GM12878 (cell line): ENCODE data around the gene COL24A1. TPM values are rescaled to one million over a fixed set of nuclear protein-coding genes. Genes with fewer than 3 reads are reported as not detected.

Source experiments
- ATAC-seq: fragments of 200-7000 bp; cut with Tn5 transposase; 3 replicates; pipeline ENCODE4 v1.9.1; 2020; ENCODE audit warnings: mild to moderate bottlenecking, moderate library complexity
- BruUV-seq: library from RNA; stranded (reverse); fragments of 400-500 nt; replicated peaks from 2 replicates; lab custom pipeline; 2021; lab: Mats Ljungman, UMichigan
- CTCF ChIA-PET: fragments of 300-600 bp; sonication (Branson Sonifier 250); formaldehyde crosslinking; extraction: SDS; loops from one replicate; lab custom pipeline; 2021; ENCODE audit warnings: inconsistent platforms; lab: Yijun Ruan, JAX
- POLR2A ChIA-PET: fragments of 350-600 bp; formaldehyde crosslinking; extraction: SDS; loops from one replicate; lab custom pipeline; 2021; ENCODE audit warnings: inconsistent platforms; lab: Charles Lee
- RAD21 ChIA-PET: fragments of 300-600 bp; sonication (Branson Sonifier 250); formaldehyde crosslinking; loops from one replicate; lab custom pipeline; 2023; ENCODE audit warnings: antibody characterized with exemption; ENCODE audit not compliant: unreplicated experiment; lab: Charles Lee
- SMC1A ChIA-PET: fragments of 300-600 bp; sonication (Branson Sonifier 250); formaldehyde crosslinking; loops from one replicate; lab custom pipeline; 2023; ENCODE audit not compliant: unreplicated experiment, uncharacterized antibody; lab: Charles Lee
- DNase-seq: peaks from one replicate; pipeline ENCODE4 v3.0.0-alpha.2; 2011; ENCODE audit warnings: low read depth, low spot score
- FAIRE-seq: peaks from 3 replicates; lab custom pipeline; 2011; peaks lifted over from hg19 to GRCh38; lab: Jason Lieb, UNC
- H2AFZ ChIP-seq: 2 replicates; pipeline ENCODE4 v1.6.0; 2011; ENCODE audit warnings: low read depth, low read length, control low read depth; ENCODE audit not compliant: control insufficient read depth
- H3K27ac ChIP-seq: 2 replicates; pipeline ENCODE4 v1.5.1; 2011; ENCODE audit warnings: control low read depth; ENCODE audit not compliant: control insufficient read depth, insufficient read depth
- H3K27me3 ChIP-seq, 2 experiments: replicated peaks in 1 of 2; 2 replicates each; pipeline versions ENCODE4 v1.6.0 to v1.6.1; 2011; ENCODE audit warnings: low read length in 1 of 2; ENCODE audit not compliant: control insufficient read depth in 2 of 2, insufficient read depth in 2 of 2
- H3K36me3 ChIP-seq, 2 experiments: 2 replicates each; pipeline ENCODE4 v1.5.1; 2011; ENCODE audit warnings: low read length in 1 of 2; ENCODE audit not compliant: control insufficient read depth in 2 of 2, insufficient read depth in 2 of 2
- H3K4me1 ChIP-seq: 2 replicates; pipeline ENCODE4 v1.6.1; 2011; ENCODE audit warnings: mild to moderate bottlenecking, low read length, moderate library complexity, mixed read lengths; ENCODE audit not compliant: control insufficient read depth, insufficient read depth
- H3K4me2 ChIP-seq: 2 replicates; pipeline ENCODE4 v1.6.0; 2011; ENCODE audit warnings: control low read depth; ENCODE audit not compliant: control insufficient read depth, insufficient read depth
- H3K4me3 ChIP-seq: fragments of 200-600 bp; sonication (generic); 2 replicates; pipeline ENCODE4 v1.5.1; 2016
- H3K79me2 ChIP-seq: 2 replicates; pipeline ENCODE4 v1.6.0; 2011; ENCODE audit warnings: low read length; ENCODE audit not compliant: control insufficient read depth, insufficient read depth
- H3K9ac ChIP-seq: 2 replicates; pipeline ENCODE4 v1.8.0; 2011; ENCODE audit warnings: low read length, control low read depth, mixed read lengths; ENCODE audit not compliant: control insufficient read depth, insufficient read depth
- H3K9me3 ChIP-seq: replicated peaks from 3 replicates; pipeline ENCODE4 v1.5.1; 2011; ENCODE audit warnings: mild to moderate bottlenecking, low read length; ENCODE audit not compliant: control insufficient read depth, insufficient read depth
- H4K20me1 ChIP-seq: 2 replicates; pipeline ENCODE4 v1.6.0; 2011; ENCODE audit not compliant: control insufficient read depth, insufficient read depth
- BACH1 ChIP-seq: fragments of 450-650 bp; IDR thresholded peaks from 2 replicates; pipeline ENCODE4 v1.6.1; 2017; ENCODE audit warnings: mild to moderate bottlenecking, borderline replicate concordance
- BCL11A ChIP-seq: IDR thresholded peaks from 2 replicates; pipeline ENCODE4 v1.6.1; 2011; ENCODE audit warnings: low read depth, low read length
- CEBPB ChIP-seq, 2 experiments: fragments of 150-350 bp in 1 of 2; IDR thresholded peaks; 2 replicates each; pipeline ENCODE4 v1.6.1; 2012 to 2014; ENCODE audit warnings: low read depth in 2 of 2, low read length in 2 of 2, borderline replicate concordance in 1 of 2, inconsistent platforms in 1 of 2
- IKZF1 ChIP-seq: fragments of 450-650 bp; conservative IDR thresholded peaks from 2 replicates; pipeline ENCODE4 v1.6.1; 2017; ENCODE audit warnings: antibody characterized with exemption, mild to moderate bottlenecking
- MYC ChIP-seq: IDR thresholded peaks from 2 replicates; pipeline ENCODE4 v1.6.1; 2011; ENCODE audit warnings: mild to moderate bottlenecking, low read length, moderate library complexity, inconsistent platforms; ENCODE audit not compliant: insufficient read depth, insufficient replicate concordance, insufficient read length, severe bottlenecking
- NR2C1 ChIP-seq: fragments of 450-650 bp; IDR thresholded peaks from 2 replicates; pipeline ENCODE4 v1.6.1; 2017; ENCODE audit warnings: antibody characterized with exemption, mild to moderate bottlenecking, moderate library complexity
- RCOR1 ChIP-seq: conservative IDR thresholded peaks from 2 replicates; pipeline ENCODE4 v1.6.1; 2012; ENCODE audit warnings: low read depth, low read length, improper control_type of control experiment
- SPI1 ChIP-seq: IDR thresholded peaks from 2 replicates; pipeline ENCODE4 v1.6.1; 2011; ENCODE audit warnings: low read depth, mild to moderate bottlenecking, low read length, moderate library complexity, borderline replicate concordance; ENCODE audit not compliant: insufficient read depth
- TARDBP ChIP-seq: IDR thresholded peaks from 2 replicates; pipeline ENCODE4 v1.6.1; 2016; ENCODE audit warnings: borderline replicate concordance
- ZBED1 ChIP-seq: IDR thresholded peaks from 2 replicates; pipeline ENCODE4 v1.6.1; 2016; ENCODE audit warnings: borderline replicate concordance
- ZNF217 ChIP-seq: fragments of 450-650 bp; IDR thresholded peaks from 2 replicates; pipeline ENCODE4 v1.6.1; 2017; ENCODE audit warnings: antibody characterized with exemption, mild to moderate bottlenecking
- ZZZ3 ChIP-seq: IDR thresholded peaks from 2 replicates; pipeline ENCODE4 v1.6.1; 2011; ENCODE audit warnings: low read depth; ENCODE audit not compliant: control insufficient read depth, insufficient read length
- WGBS: methylation state at CpG from one replicate; pipeline ENCODE4 v1.1.6; 2016; ENCODE audit warnings: low lambda C conversion rate; ENCODE audit not compliant: insufficient replicate concordance, insufficient coverage; ENCODE audit errors: missing lambda C conversion rate; 5-methylcytosine and 5-hydroxymethylcytosine counted together
- in situ Hi-C: fragments of 300-500 bp; cut with MboI; formaldehyde crosslinking; loops from 9 replicates; pipeline ENCODE4 v1.14.3; 2018; ENCODE audit warnings: mixed read lengths
- intact Hi-C: fragments of 100-400 bp; cut with micrococcal nuclease; formaldehyde crosslinking; loops from one replicate; pipeline ENCODE4 v1.14.2; 2022; ENCODE audit not compliant: unreplicated experiment
- polyA plus RNA-seq, 11 experiments: library from polyadenylated mRNA; depleted of rRNA in 4 of 11; unstranded in 6 of 11; stranded (reverse) in 5 of 11; fragments of >200 nt; fragmentation: Nextera tagmentation in 4 of 11; fragmentation: Illumina TruSeq in 1 of 11; extraction: Ambion mirVana in 4 of 11; extraction: Trizol in 1 of 11; gene quantifications; 1 replicate in 1 of 11; 2 replicates in 10 of 11; pipeline versions ENCODE4 v1.2.1 to v1.2.3, GENCODE V29; 2011 to 2016; ENCODE audit warnings: inconsistent platforms in 2 of 11, missing spikeins in 2 of 11, low read depth in 1 of 11
- total RNA-seq, 4 experiments: library from RNA; depleted of rRNA in 3 of 4; stranded (reverse); fragments of >200 nt in 3 of 4; fragmentation: Illumina TruSeq in 1 of 4; extraction: Trizol in 1 of 4; gene quantifications; 2 replicates each; pipeline versions ENCODE4 v1.2.1 to v1.2.3, GENCODE V29; 2013 to 2021
- TF ChIP-seq, protein P1 (sequence below): fragments of 450-650 bp; IDR thresholded peaks from 2 replicates; pipeline ENCODE4 v1.6.1; 2017; ENCODE audit warnings: borderline replicate concordance
- TF ChIP-seq, protein P2 (sequence below): fragments of 450-650 bp; IDR thresholded peaks from 2 replicates; pipeline ENCODE4 v1.6.1; 2017; ENCODE audit warnings: mild to moderate bottlenecking

COL24A1 gene
- total and polyA plus RNA-seq, 10 of the 15 experiments (the other 5 are each of a cell fraction or from before 2014, with no cell fraction given) = 0.19 to 4.1 (median 2.0) TPM

DNA sequence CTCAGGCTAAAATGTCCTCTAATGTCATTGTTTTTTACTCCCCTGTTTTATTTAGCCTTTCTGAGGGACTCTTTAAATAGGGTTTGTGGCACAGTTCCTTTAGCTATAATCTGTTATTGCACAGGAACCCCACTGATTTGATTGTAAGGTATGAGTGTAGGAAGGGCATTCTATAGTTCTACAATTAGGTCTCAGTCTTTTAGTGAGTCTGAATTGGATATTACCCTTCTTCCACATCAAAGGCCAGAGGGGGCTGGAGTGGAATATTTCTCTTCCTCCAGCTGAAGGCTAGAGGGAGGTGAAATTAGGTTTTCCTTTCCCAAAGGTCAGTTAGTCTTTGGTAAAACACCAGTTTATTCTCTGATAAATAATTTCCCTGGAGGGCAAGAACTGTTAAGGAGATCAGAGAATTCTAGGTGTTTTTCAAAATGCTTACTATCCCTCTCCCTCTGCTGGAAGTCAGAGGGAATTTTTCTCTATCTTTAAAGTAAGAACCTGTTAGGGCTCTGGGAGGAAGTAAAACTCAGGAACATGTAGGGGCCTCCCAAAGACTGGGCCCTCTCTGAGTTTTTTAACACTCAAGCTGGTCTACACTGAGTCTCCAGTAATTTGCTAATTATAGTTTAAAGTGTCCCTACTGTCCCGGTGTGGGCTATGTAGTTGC, 272.1 kb downstream of the COL24A1 start:
- ATAC-seq (no peak), DNase-seq (no peak), FAIRE-seq (no peak)
- SMC1A ChIA-PET = no interaction called here
- Histone ChIP-seq H3K9ac (no peak overlapping the region), H3K27ac (no peak overlapping the region), H3K36me3 (no peaks in the 10 kb centered on the region), H4K20me1 (no peaks in the 10 kb centered on the region), H3K4me2 (no peak overlapping the region), H2AFZ (no peak overlapping the region), H3K9me3 (no peaks in the 10 kb centered on the region), H3K79me2 (no peaks in the 10 kb centered on the region), H3K27me3 (no peaks in the 10 kb centered on the region), H3K4me1 (no peaks in the 10 kb centered on the region), H3K4me3 (no peak overlapping the region)
- 100% methylated on average over 1 of the region's 1 CpG for WGBS
- POLR2A ChIA-PET = no interaction called here
- CTCF ChIA-PET = no interaction called here
- RAD21 ChIA-PET = no interaction called here
- no peak for TF ChIP-seq BACH1
- in situ Hi-C loops (no loop called here), intact Hi-C loops (no loop called here)
- no TSS peak for BruUV-seq

DNA sequence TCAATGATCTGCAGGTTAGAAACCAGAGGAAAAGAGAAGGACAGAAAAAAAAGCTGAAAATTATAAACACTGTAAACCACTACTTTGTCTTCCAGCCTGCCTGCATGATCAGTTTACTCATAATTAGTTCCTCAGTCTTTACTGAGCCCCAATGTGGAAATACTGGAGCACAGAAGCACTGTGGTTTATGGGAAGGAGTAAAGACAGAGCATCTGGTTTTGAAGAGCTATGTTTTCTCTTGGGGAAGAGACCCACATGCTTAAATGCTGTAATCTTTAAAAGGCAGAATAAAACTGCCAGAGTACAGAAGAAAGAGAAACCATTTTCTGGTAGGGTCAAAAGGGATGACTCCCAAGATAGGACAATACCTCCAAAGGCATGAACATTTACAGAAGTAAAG, 289.4 kb downstream of the COL24A1 start:
- H3K4me3 ChIP-seq = no peak overlapping the region
- no peak overlapping the region for H2AFZ ChIP-seq
- ChIA-PET CTCF (no interaction called here), POLR2A (no interaction called here), SMC1A (no interaction called here), RAD21 (no interaction called here)
- no peaks in the 10 kb centered on the region for H3K36me3 ChIP-seq
- FAIRE-seq (no peak), DNase-seq (no peak), ATAC-seq (no peak)
- H4K20me1 ChIP-seq = no peaks in the 10 kb centered on the region
- no peak overlapping the region for H3K27ac ChIP-seq
- H3K9ac ChIP-seq = no peak overlapping the region
- intact Hi-C loops (no loop called here), in situ Hi-C loops (no loop called here)
- no peaks in the 10 kb centered on the region for H3K79me2 ChIP-seq
- H3K9me3 ChIP-seq = no peaks in the 10 kb centered on the region; the same call in 2 of the 3 replicates
- TF ChIP-seq, protein P1, sequence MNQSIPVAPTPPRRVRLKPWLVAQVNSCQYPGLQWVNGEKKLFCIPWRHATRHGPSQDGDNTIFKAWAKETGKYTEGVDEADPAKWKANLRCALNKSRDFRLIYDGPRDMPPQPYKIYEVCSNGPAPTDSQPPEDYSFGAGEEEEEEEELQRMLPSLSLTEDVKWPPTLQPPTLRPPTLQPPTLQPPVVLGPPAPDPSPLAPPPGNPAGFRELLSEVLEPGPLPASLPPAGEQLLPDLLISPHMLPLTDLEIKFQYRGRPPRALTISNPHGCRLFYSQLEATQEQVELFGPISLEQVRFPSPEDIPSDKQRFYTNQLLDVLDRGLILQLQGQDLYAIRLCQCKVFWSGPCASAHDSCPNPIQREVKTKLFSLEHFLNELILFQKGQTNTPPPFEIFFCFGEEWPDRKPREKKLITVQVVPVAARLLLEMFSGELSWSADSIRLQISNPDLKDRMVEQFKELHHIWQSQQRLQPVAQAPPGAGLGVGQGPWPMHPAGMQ = no peak
- TF ChIP-seq RCOR1 (no peak), BCL11A (no peak), IKZF1 (no peak), ZBED1 (no peak), CEBPB (IDR thresholded peaks at IDR 0.05; ENCODE audit: borderline replicate concordance in 1 of 2, low read depth in 2 of 2, low read length in 2 of 2) (no peak), MYC (no peak), TARDBP (no peak), NR2C1 (no peak), ZZZ3 (no peak), SPI1 (no peak), ZNF217 (no peak)
- TF ChIP-seq, protein P2, sequence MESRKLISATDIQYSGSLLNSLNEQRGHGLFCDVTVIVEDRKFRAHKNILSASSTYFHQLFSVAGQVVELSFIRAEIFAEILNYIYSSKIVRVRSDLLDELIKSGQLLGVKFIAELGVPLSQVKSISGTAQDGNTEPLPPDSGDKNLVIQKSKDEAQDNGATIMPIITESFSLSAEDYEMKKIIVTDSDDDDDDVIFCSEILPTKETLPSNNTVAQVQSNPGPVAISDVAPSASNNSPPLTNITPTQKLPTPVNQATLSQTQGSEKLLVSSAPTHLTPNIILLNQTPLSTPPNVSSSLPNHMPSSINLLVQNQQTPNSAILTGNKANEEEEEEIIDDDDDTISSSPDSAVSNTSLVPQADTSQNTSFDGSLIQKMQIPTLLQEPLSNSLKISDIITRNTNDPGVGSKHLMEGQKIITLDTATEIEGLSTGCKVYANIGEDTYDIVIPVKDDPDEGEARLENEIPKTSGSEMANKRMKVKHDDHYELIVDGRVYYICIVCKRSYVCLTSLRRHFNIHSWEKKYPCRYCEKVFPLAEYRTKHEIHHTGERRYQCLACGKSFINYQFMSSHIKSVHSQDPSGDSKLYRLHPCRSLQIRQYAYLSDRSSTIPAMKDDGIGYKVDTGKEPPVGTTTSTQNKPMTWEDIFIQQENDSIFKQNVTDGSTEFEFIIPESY = no peak
- H3K27me3 ChIP-seq = no peaks in the 10 kb centered on the region
- no TSS peak for BruUV-seq
- H3K4me1 ChIP-seq = no peaks in the 10 kb centered on the region
- no peak overlapping the region for H3K4me2 ChIP-seq
